GM19455 (cell line): ENCODE results near the gene ANKRD40CL.
"Not testable (repeated sequence)": the region's sequence is repeated elsewhere in the genome, so short reads cannot be mapped to it uniquely, and the experiment has no call there.

Experiments
- ATAC-seq: cut with Tn5 transposase; IDR thresholded peaks from one replicate; pipeline ENCODE4 v1.9.1; 2021; ENCODE audit not compliant: unreplicated experiment

Gene ANKRD40CL

GRCh38 chr17:50763716-50764475, 3.4 kb downstream of the ANKRD40CL start:
- no peak for ATAC-seq

DNA sequence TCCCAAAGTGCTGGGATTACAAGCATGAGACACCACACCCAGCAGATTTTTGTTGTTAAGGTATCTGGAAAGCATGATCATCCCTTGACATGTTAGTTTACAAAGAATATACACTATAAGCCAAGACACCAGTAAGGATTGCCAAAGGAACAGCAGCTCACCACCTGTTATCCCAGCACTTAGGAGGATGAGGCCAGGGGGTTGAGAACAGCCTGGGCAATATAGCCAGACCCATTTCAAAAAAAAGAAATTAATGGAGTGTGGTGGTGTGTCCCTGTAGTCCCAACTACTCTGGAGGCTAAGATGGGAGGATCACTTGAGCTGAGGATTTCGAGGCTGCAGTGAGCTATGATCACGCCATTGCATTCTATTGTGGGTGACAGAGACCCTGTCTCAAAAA, 5.1 kb downstream of the ANKRD40CL start:
- no peak for ATAC-seq

DNA sequence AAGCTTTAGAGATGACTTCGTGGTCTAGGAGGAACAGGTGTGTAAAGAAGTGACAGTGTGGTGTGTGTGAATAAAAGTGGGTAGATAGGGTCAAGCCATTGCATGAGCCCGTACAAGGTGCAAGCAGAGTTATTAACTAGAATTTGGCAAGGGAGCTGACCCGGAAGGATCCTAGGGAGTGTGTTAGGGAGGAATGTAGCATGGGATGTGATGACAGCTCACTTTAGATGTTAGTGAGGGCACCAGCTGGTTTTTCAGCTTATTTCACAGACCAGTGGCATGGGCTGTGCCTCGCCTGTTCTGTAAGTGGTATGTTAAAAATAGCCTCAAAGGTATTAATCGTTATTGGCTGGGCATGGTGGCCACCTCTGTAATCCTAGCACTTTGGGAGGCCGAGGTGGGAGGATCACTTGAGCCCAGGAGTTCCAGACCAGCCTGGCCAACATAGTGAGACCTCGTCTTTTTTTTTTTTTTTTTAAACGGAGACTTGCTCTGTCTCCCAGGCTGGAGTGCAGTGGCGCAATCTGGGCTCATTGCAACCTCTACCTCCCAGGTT, 8.3 kb downstream of the ANKRD40CL start:
- no peak for ATAC-seq

- no peak for ATAC-seq
These were observed 8.8 kb downstream of the ANKRD40CL start for GRCh38 chr17:50758524-50758923.

DNA sequence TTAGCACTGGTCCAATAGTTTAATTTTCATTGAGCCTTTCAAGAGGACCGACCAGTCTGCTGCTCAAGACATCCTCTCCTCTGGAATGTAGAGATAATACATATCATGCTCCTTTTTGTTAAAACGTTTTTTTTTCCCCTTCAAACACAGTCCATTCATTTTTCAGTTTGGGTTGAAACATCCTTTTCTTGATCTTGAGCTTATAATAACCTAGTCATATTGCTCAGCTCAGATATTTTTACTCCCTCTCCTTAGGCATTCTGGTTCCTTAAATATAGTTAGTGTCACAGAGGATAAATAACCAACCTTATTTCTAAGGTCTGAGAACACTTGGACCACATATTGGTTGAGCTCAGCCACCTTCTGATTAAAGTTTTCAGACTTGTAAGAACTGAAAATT, 12.8 kb downstream of the ANKRD40CL start:
- no peak for ATAC-seq

- no peak for ATAC-seq
These were observed 18.1 kb downstream of the ANKRD40CL start for GRCh38 chr17:50749245-50749644.

DNA sequence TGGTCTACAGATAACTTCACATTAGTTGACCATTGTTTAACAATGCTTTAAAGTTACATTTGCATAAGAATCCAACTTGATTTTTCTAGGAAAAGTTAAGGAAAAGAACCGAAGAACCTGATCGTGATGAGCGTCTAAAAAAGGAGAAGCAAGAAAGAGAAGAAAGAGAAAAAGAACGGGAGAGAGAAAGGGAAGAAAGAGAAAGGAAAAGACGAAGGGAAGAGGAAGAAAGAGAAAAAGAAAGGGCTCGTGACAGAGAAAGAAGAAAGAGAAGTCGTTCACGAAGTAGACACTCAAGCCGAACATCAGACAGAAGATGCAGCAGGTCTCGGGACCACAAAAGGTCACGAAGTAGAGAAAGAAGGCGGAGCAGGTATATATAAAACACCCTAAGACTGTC, 21.7 kb downstream of the ANKRD40CL start:
- no peak for ATAC-seq

DNA sequence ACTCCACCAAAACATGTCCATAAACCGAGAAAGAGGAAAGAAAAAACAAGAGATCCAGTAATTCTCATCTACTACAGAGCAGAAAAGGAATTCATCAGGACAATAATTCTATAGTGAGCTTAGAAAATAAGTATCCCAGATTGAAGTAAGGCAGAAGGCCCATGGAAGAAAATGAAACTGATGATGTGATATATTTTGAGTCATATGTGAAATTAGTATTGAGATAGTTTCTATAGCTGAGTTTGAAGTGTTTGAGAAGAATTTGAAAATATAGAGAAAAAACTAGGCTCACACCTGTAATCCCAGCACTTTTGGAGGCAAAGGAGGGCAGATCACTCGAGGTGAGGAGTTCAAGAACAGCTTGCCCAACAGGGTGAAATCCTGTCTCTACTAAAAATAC, 28.2 kb downstream of the ANKRD40CL start:
- no peak for ATAC-seq

GRCh38 chr17:50737118-50737698, 30.1 kb downstream of the ANKRD40CL start:
- ATAC-seq = no peak

DNA sequence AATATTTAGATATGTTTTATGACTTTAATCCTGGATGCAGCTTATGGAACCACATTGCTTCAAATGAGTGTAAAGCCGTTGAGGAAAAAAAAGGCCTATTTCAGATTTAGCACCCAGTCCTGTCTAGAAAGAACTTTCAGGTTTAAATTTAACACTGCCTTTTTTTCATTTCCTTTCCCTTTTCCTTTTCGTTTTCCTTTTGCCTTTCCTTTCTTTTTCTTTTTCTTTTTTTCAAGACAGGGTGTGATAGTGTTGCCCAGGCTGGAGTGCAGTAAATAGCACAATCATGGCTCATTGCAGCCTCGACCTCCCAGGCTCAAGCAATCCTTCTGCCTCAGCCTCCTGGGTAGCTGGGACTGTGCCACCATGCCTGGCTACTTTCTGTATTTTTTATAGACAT, 32.0 kb downstream of the ANKRD40CL start:
- no peak for ATAC-seq

DNA sequence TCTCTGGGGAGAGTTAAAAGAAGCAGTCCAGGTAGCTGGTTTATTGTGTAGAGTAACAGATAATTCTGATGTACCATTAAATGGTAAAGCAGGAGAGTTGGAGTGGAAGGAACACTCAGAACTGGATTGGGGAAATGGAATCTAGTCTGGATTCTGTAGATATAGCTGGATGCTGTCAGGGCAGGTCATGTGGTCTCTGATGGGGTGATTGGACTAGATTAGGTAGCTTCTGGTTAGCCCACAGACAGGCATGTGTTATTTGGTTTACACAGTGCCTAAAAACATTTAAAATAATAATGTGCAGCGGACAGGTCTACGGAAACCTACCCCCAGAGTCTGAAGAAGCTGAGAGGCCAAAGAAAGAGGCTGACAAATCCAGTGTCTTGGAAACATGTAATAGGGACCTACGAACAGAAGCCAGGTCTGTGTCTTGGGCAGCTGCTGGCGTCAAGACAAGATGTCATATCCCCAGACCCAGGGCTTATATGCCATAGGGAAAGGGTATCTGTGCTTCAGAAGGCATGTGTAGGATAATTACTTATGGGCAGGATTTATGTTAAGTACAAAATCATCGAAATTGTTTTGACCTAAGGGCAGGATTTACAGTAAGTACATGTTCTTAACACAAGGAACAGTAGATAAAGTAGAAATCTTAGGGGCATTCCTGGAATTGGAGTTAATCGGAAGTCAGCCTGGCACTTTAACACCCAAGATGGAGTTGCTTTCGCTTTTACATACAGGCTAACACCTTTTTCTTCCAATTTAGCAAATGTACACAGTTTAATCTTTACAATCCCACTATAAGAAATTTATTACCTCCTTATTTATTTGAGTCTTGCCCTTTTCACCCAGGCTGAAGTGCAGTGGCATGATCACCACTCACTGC, 35.5 kb downstream of the ANKRD40CL start:
- ATAC-seq = no peak

GRCh38 chr17:50728881-50729765, 38.2 kb downstream of the ANKRD40CL start:
- ATAC-seq = no peak

- ATAC-seq = no peak
These were observed 39.2 kb downstream of the ANKRD40CL start for GRCh38 chr17:50728112-50728429.

- no peak for ATAC-seq
These were observed 41.3 kb downstream of the ANKRD40CL start for GRCh38 chr17:50725769-50726655.

DNA sequence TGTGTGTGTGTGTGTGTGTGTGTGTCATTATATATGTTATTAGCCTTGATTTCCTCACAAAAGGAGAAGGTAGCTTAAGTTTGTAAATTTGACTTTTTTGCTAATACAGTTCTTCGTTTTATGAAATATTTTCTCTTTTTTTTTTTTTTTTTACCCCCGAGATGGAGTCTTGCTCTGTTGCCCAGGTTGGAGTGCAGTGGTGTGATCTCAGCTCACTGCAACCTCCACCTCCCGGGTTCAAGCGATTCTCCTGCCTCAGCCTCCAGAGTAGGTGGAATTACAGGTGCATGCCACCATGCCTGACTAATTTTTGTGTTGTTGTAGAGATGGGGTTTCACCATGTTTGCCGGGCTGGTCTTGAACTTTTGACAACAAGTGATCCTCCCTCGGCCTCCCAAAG, 42.7 kb downstream of the ANKRD40CL start:
- not testable (repeated sequence) for ATAC-seq

- ATAC-seq = no peak
These were observed 44.6 kb downstream of the ANKRD40CL start for GRCh38 chr17:50722746-50723145.

- no peak for ATAC-seq
These were observed 45.9 kb downstream of the ANKRD40CL start for GRCh38 chr17:50721194-50722010.

- no peak for ATAC-seq
These were observed 47.2 kb downstream of the ANKRD40CL start for GRCh38 chr17:50719924-50720794.
